HepG2 (cell line): ENCODE measurements around the gene EFCAB11. TPM values are rescaled to one million over a fixed set of nuclear protein-coding genes. Genes with fewer than 3 reads are reported as not detected.
A peak's percentile ranks its signal among the peaks of the same experiment; 100 is the strongest.

Experiments used
- ATAC-seq: fragments of 200-7000 bp; cut with Tn5 transposase; 3 replicates; pipeline ENCODE4 v1.9.1; 2020; ENCODE audit warnings: mild to moderate bottlenecking, moderate library complexity
- BruUV-seq: library from RNA; stranded (reverse); fragments of 400-500 nt; replicated peaks from 2 replicates; lab custom pipeline; 2021; lab: Mats Ljungman, UMichigan
- CTCF ChIA-PET: fragments of 300-600 bp; formaldehyde crosslinking; extraction: SDS; loops from one replicate; lab custom pipeline; 2021; ENCODE audit warnings: low total read pairs, inconsistent platforms, low intra/inter-chr PET ratio; lab: Yijun Ruan, JAX
- POLR2A ChIA-PET: fragments of 350-600 bp; sonication (Branson Sonifier 250); formaldehyde crosslinking; loops from one replicate; lab custom pipeline; 2020; ENCODE audit warnings: antibody characterized with exemption, inconsistent platforms; lab: Yijun Ruan, JAX
- DNase-seq: peaks from one replicate; pipeline ENCODE4 v3.0.0-alpha.2; 2015; ENCODE audit warnings: low spot score
- FAIRE-seq: peaks from 3 replicates; lab custom pipeline; 2011; peaks lifted over from hg19 to GRCh38; lab: Jason Lieb, UNC
- H2AFZ ChIP-seq: one replicate; pipeline ENCODE4 v1.6.1; 2011; ENCODE audit warnings: low read length, inconsistent platforms
- H3K27ac ChIP-seq: fragments of 300-600 bp; 3 replicates; pipeline ENCODE4 v1.8.0; 2011; ENCODE audit warnings: mixed run types, mild to moderate bottlenecking, mixed read lengths, low read length, inconsistent platforms; ENCODE audit not compliant: insufficient read depth; ENCODE audit errors: extremely low read length
- H3K27me3 ChIP-seq, 2 experiments: fragments of 200-600 bp in 1 of 2; 2 replicates in 1 of 2; 3 replicates in 1 of 2; pipeline versions ENCODE4 v1.6.0 to v1.8.0; 2011; ENCODE audit warnings: low read length in 2 of 2, mild to moderate bottlenecking in 2 of 2, moderate library complexity in 2 of 2, inconsistent platforms in 1 of 2; ENCODE audit not compliant: insufficient read depth in 2 of 2, control insufficient read depth in 1 of 2
- H3K36me3 ChIP-seq, 2 experiments: fragments of 200-600 bp in 1 of 2; replicated peaks in 1 of 2; 2 replicates in 1 of 2; 3 replicates in 1 of 2; pipeline versions ENCODE4 v1.5.1 to v1.8.0; 2011; ENCODE audit warnings: low read length in 2 of 2, inconsistent platforms in 1 of 2; ENCODE audit not compliant: insufficient read depth in 2 of 2, control insufficient read depth in 1 of 2
- H3K4me1 ChIP-seq: 2 replicates; pipeline ENCODE4 v1.5.1; 2012; ENCODE audit warnings: low read length, inconsistent platforms; ENCODE audit not compliant: insufficient read depth
- H3K4me2 ChIP-seq: 2 replicates; pipeline ENCODE4 v1.6.0; 2011; ENCODE audit warnings: low read depth, low read length, inconsistent platforms
- H3K4me3 ChIP-seq, 3 experiments: fragments of 200-600 bp in 1 of 3; sonication (generic), shearing (Covaris generic) in 1 of 3; replicated peaks in 1 of 3; 2 replicates each; pipeline ENCODE4 v1.5.1; 2011 to 2016; ENCODE audit warnings: low read length in 3 of 3, inconsistent platforms in 2 of 3, low read depth in 2 of 3, mild to moderate bottlenecking in 2 of 3, control low read depth in 1 of 3, mixed read lengths in 1 of 3; ENCODE audit not compliant: insufficient read depth in 1 of 3
- H3K79me2 ChIP-seq: one replicate; pipeline ENCODE4 v1.6.1; 2011; ENCODE audit warnings: low read length, inconsistent platforms; ENCODE audit not compliant: insufficient read depth
- H3K9ac ChIP-seq: 2 replicates; pipeline ENCODE4 v1.6.0; 2011; ENCODE audit warnings: mild to moderate bottlenecking, low read depth, low read length, inconsistent platforms; ENCODE audit not compliant: insufficient read depth
- H3K9me3 ChIP-seq: 2 replicates; pipeline ENCODE4 v1.5.1; 2012; ENCODE audit warnings: mild to moderate bottlenecking, low read length
- H4K20me1 ChIP-seq: 2 replicates; pipeline ENCODE4 v1.6.0; 2011; ENCODE audit warnings: inconsistent platforms, mild to moderate bottlenecking, low read length, moderate library complexity; ENCODE audit not compliant: insufficient read depth
- MBNL3 ChIP-seq: fragments of 250-450 bp; sonication (Bioruptor Pico); conservative IDR thresholded peaks from 2 replicates; pipeline ENCODE4 v1.8.0; 2022; ENCODE audit warnings: mild to moderate bottlenecking, inconsistent platforms
- POLR2G ChIP-seq: fragments of 200-400 bp; formaldehyde crosslinking; IDR thresholded peaks from 2 replicates; pipeline ENCODE4 v1.6.1; 2018; ENCODE audit warnings: mild to moderate bottlenecking, low read depth, low read length, moderate library complexity
- ZC3H4 ChIP-seq: sonication (generic); formaldehyde crosslinking; IDR thresholded peaks from 2 replicates; pipeline ENCODE4 v1.4.0; 2020; ENCODE audit warnings: missing genetic modification reagents, borderline replicate concordance
- WGBS: methylation state at CpG from one replicate; pipeline ENCODE4 v1.1.6; 2017; ENCODE audit warnings: low lambda C conversion rate; 5-methylcytosine and 5-hydroxymethylcytosine counted together
- in situ Hi-C: cut with HindIII; loops from 2 replicates; pipeline ENCODE4 v1.10.0; 2017; ENCODE audit warnings: low pct_unique_long_range_greater_than_20kb; ENCODE audit not compliant: extremely low pct_ligation_motif_present
- intact Hi-C: fragments of 100-400 bp; cut with micrococcal nuclease; formaldehyde crosslinking; loops from one replicate; pipeline ENCODE4 v1.10.0; 2022; ENCODE audit not compliant: unreplicated experiment
- polyA plus RNA-seq, 8 experiments: library from polyadenylated mRNA; depleted of rRNA in 3 of 8; stranded (reverse) in 7 of 8; unstranded in 1 of 8; fragments of >200 nt; fragmentation: Illumina TruSeq in 4 of 8; extraction: Trizol in 4 of 8; gene quantifications; 2 replicates each; pipeline versions ENCODE4 v1.2.1 to v1.2.3, GENCODE V29; 2011 to 2016; ENCODE audit warnings: low read depth in 4 of 8, missing spikeins in 1 of 8, mixed read lengths in 1 of 8; ENCODE audit not compliant: insufficient read depth in 1 of 8
- total RNA-seq, 5 experiments: library from RNA; depleted of rRNA; stranded (reverse); fragments of >200 nt; fragmentation: Illumina TruSeq; extraction: Trizol; gene quantifications; 2 replicates each; pipeline ENCODE4 v1.2.3, GENCODE V29; 2016; ENCODE audit warnings: low read depth in 1 of 5
- TF ChIP-seq, protein P1 (sequence below): sonication (generic); formaldehyde crosslinking; IDR thresholded peaks from 2 replicates; pipeline ENCODE4 v1.4.0; 2020; ENCODE audit warnings: missing genetic modification reagents
- TF ChIP-seq, protein P2 (sequence below): sonication (generic); formaldehyde crosslinking; IDR thresholded peaks from 2 replicates; pipeline ENCODE4 v1.5.1; 2020; ENCODE audit warnings: mild to moderate bottlenecking, missing genetic modification reagents, moderate library complexity
- TF ChIP-seq, protein P3 (sequence below): sonication (generic); formaldehyde crosslinking; IDR thresholded peaks from 2 replicates; pipeline ENCODE4 v1.9.0; 2022; ENCODE audit warnings: low read depth, missing genetic modification reagents

EFCAB11 gene
- total and polyA plus RNA-seq, 2 of the 13 experiments (the other 11 are each of a cell fraction or from before 2014, with no cell fraction given): 8.2 to 31.5 TPM

DNA sequence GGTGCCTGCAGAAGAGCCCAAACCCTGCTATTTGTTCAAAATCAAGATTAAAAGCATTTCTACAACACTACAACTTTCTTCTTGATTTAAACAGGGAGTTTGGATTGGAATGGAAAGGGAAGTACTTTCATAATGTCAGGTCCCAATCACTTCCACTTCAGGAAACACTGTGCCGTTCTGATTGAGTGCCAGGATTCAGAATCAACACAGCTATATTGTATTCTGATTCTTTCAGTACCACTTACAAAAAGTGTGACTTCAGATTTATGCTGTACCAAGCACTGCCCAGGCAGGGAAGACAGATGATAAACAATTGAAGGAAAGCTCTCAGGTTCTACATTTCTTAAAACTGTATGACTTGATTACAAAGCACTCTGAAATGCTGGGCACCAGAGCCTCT lies 4.4 kb upstream of the EFCAB11 start:
- peaks cover 39% of the 10 kb centered on the region for H3K4me1 ChIP-seq
- ChIA-PET POLR2A (no interaction called here), CTCF (no interaction called here)
- ATAC-seq (no peak), FAIRE-seq (no peak), DNase-seq (no peak)
- TF ChIP-seq MBNL3: no peak
- TF ChIP-seq ZC3H4: no peak
- intact Hi-C loops: no loop called here
- no peak overlapping the region for H3K27ac ChIP-seq
- 100% methylated on average over 1 of the region's 1 CpG for WGBS
- no peak overlapping the region for H3K4me3 ChIP-seq
- peaks cover 23% of the 10 kb centered on the region for H3K79me2 ChIP-seq
- H3K36me3 ChIP-seq: peaks cover 4 to 16% of the 10 kb centered on the region in 2 experiments; a peak in 4 of 5 replicates
- BruUV-seq: no TSS peak
- no peaks in the 10 kb centered on the region for H3K9me3 ChIP-seq
- H3K4me2 ChIP-seq: no peak overlapping the region
- H4K20me1 ChIP-seq: no peaks in the 10 kb centered on the region
- no peak overlapping the region for H3K9ac ChIP-seq
- H2AFZ ChIP-seq: no peak overlapping the region
- in situ Hi-C loops: loop anchor here (25.0 kb wide), 1 partner anchor 278 kb away; no protein-coding TSS in a partner anchor
- no peaks in the 10 kb centered on the region; a peak in 1 of 5 replicates for H3K27me3 ChIP-seq

DNA sequence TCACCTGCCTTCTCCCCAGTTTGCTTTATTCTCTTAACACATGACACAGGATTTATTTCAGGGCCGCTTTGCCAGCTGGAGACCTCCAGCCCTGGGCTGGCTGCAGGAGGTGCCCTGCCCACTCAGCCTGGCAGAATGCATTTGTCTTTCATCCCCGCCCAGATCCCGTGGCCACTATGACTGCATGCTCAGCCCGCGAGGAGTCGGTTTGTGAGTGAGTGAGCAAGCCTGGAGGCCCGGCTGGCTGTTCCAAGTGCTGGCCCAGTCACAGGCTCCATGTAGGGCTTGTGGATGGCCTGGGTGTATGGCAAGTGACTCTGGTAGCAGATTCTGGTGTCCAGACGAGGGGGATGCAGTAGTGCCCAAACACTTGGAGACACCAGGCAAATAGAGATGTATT lies 3.3 kb upstream of the EFCAB11 start:
- Histone ChIP-seq H3K27me3 (no peaks in the 10 kb centered on the region; a peak in 1 of 5 replicates), H4K20me1 (no peaks in the 10 kb centered on the region), H3K4me2 (peak overlapping the region; percentile 78), H2AFZ (no peak overlapping the region), H3K9ac (peak overlapping the region; percentile 13; the same call in 1 of the 2 replicates), H3K9me3 (no peaks in the 10 kb centered on the region), H3K27ac (no peak overlapping the region), H3K36me3 (peaks cover 4 to 5% of the 10 kb centered on the region in 2 experiments; a peak in 2 of 5 replicates), H3K4me1 (peaks cover 47% of the 10 kb centered on the region), H3K4me3 (peak overlapping the region in 1 of 3 experiments; percentile 95; a peak in 1 of 6 replicates), H3K79me2 (peaks cover 23% of the 10 kb centered on the region)
- intact Hi-C loops: no loop called here
- no peak for FAIRE-seq
- no peak for ATAC-seq
- no TSS peak for BruUV-seq
- POLR2A ChIA-PET: no interaction called here
- no peak for DNase-seq
- in situ Hi-C loops: loop anchor here (25.0 kb wide), 1 partner anchor 280 kb away; no protein-coding TSS in a partner anchor
- TF ChIP-seq, protein P1, sequence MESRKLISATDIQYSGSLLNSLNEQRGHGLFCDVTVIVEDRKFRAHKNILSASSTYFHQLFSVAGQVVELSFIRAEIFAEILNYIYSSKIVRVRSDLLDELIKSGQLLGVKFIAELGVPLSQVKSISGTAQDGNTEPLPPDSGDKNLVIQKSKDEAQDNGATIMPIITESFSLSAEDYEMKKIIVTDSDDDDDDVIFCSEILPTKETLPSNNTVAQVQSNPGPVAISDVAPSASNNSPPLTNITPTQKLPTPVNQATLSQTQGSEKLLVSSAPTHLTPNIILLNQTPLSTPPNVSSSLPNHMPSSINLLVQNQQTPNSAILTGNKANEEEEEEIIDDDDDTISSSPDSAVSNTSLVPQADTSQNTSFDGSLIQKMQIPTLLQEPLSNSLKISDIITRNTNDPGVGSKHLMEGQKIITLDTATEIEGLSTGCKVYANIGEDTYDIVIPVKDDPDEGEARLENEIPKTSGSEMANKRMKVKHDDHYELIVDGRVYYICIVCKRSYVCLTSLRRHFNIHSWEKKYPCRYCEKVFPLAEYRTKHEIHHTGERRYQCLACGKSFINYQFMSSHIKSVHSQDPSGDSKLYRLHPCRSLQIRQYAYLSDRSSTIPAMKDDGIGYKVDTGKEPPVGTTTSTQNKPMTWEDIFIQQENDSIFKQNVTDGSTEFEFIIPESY (CRISPR knock-in tag): peak; percentile 80
- TF ChIP-seq, protein P2, sequence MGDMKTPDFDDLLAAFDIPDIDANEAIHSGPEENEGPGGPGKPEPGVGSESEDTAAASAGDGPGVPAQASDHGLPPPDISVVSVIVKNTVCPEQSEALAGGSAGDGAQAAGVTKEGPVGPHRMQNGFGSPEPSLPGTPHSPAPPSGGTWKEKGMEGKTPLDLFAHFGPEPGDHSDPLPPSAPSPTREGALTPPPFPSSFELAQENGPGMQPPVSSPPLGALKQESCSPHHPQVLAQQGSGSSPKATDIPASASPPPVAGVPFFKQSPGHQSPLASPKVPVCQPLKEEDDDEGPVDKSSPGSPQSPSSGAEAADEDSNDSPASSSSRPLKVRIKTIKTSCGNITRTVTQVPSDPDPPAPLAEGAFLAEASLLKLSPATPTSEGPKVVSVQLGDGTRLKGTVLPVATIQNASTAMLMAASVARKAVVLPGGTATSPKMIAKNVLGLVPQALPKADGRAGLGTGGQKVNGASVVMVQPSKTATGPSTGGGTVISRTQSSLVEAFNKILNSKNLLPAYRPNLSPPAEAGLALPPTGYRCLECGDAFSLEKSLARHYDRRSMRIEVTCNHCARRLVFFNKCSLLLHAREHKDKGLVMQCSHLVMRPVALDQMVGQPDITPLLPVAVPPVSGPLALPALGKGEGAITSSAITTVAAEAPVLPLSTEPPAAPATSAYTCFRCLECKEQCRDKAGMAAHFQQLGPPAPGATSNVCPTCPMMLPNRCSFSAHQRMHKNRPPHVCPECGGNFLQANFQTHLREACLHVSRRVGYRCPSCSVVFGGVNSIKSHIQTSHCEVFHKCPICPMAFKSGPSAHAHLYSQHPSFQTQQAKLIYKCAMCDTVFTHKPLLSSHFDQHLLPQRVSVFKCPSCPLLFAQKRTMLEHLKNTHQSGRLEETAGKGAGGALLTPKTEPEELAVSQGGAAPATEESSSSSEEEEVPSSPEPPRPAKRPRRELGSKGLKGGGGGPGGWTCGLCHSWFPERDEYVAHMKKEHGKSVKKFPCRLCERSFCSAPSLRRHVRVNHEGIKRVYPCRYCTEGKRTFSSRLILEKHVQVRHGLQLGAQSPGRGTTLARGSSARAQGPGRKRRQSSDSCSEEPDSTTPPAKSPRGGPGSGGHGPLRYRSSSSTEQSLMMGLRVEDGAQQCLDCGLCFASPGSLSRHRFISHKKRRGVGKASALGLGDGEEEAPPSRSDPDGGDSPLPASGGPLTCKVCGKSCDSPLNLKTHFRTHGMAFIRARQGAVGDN (CRISPR knock-in tag): peak; percentile 30; the same call in 1 of the 2 replicates
- TF ChIP-seq, protein P3, sequence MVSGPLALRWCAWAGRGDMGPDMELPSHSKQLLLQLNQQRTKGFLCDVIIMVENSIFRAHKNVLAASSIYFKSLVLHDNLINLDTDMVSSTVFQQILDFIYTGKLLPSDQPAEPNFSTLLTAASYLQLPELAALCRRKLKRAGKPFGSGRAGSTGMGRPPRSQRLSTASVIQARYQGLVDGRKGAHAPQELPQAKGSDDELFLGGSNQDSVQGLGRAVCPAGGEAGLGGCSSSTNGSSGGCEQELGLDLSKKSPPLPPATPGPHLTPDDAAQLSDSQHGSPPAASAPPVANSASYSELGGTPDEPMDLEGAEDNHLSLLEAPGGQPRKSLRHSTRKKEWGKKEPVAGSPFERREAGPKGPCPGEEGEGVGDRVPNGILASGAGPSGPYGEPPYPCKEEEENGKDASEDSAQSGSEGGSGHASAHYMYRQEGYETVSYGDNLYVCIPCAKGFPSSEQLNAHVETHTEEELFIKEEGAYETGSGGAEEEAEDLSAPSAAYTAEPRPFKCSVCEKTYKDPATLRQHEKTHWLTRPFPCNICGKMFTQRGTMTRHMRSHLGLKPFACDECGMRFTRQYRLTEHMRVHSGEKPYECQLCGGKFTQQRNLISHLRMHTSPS (CRISPR knock-in tag): no peak
- 0 out of 2 replicates have a peak, but pooled peaks have one; percentile 23 for TF ChIP-seq POLR2G
- 92% methylated on average over 8 of the region's 8 CpGs for WGBS
- CTCF ChIA-PET: no interaction called here
